Measurements from ENCODE around the gene KIF5A.

Gene KIF5A

DNA sequence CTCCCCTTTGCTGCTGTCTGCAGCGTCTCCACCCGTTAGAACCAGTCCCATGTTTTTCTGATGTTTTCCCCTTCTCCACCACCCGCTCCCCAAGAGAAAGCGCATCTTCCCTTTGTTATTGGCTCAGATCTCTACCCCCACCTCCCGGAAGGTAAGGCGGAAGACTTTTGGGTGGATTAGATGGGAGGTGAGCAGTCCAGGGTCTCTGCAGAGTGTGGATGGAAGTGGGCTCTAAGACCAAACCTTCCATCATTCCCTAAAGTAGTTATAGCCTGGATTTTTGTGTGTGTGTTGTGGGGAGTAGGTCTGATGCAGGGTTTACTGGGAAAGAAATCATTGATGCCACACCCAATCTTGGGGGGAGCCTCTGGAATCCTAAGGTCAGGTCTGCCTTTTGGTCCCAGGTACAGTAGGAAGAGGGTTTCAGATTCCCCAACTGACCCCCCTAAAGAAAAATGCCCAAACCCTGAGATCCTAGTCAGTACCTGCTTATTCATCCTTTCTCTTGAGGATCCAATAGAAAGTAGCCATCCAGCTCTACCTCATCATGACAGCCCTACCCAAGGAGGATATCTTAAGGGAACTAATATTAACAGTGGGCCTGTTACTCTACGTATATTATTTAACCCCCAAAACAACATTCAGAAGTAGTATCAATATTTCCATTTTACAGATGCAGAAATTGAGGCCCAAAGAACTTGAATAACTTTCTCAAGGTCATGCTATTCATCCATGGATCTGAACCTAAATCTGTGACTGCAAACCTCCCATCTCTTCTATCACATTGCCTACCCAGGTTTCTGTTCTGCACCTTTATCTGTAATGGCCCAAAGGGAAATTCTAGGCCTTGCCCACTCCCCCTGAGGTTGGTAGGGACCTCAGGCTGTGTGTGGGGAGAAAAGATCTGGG, 1.1 kb downstream of the KIF5A start:
- ChIA-PET POLR2A (ENCODE audit: low non-redundant PET) (no interaction called here), CTCF (no interaction called here)
- no peak overlapping the region for H3K27ac ChIP-seq
- TF ChIP-seq, protein P1, sequence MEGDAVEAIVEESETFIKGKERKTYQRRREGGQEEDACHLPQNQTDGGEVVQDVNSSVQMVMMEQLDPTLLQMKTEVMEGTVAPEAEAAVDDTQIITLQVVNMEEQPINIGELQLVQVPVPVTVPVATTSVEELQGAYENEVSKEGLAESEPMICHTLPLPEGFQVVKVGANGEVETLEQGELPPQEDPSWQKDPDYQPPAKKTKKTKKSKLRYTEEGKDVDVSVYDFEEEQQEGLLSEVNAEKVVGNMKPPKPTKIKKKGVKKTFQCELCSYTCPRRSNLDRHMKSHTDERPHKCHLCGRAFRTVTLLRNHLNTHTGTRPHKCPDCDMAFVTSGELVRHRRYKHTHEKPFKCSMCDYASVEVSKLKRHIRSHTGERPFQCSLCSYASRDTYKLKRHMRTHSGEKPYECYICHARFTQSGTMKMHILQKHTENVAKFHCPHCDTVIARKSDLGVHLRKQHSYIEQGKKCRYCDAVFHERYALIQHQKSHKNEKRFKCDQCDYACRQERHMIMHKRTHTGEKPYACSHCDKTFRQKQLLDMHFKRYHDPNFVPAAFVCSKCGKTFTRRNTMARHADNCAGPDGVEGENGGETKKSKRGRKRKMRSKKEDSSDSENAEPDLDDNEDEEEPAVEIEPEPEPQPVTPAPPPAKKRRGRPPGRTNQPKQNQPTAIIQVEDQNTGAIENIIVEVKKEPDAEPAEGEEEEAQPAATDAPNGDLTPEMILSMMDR (conservative IDR thresholded peaks at IDR 0.05; ENCODE audit: low read depth): no peak
- DNase-seq (ENCODE audit: low spot score): no peak

DNA sequence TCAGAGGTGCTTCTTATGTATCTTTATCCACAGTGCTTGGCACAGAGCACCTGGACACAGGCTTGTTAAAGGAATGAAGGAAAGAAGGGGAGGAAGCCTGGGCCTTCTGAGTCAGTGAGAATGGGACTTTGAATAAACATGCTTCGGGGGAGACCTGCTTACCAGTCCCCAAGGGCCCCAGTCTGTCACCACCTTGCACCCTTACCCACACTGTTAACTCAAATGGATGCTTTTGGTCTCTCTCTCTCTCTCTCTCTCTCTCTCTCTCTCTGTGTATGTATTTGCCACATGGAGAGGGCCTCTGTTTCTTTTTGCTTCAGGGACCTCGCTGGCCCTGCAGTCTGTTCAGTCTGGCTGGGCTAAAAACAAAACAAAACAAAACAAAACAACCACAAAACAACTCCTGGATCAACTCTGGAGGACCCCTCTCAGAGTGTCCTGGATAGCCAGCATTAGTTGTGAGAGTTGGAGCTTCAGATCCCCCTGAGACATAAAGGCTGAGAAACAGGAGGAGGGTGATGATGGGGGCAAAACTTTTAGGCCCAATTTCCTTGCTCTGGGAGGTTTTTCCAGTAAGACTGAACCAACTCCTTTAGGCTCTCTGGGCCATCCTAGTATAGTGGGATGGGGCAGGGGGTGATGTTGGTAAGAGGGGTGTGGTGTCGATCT, 1.9 kb downstream of the KIF5A start:
- no peak overlapping the region for H3K27ac ChIP-seq
- TF ChIP-seq, protein P1 (conservative IDR thresholded peaks at IDR 0.05; ENCODE audit: low read depth): no peak
- CTCF ChIA-PET: no interaction called here
- POLR2A ChIA-PET (ENCODE audit: low non-redundant PET): no interaction called here
- DNase-seq (ENCODE audit: low spot score): no peak

DNA sequence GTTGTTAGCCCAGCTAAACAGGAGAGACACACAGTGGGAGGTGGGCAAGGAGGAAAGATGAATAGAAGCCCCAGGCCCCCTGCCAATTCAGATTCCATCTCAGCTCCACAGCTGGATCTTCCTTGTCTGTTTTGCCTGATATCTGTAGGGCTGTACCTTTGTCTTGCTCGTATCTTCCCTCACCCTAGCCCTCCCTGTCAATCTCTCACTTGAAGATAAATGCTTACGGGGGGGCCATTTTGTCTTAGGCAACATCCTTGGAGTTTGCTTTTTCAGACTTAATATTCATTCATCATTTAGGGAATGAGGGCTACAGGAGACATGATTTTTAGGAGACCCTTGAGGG, 2.4 kb downstream of the KIF5A start:
- CTCF ChIA-PET: interaction anchor here (0.7 kb wide), 1 partner anchor 15 kb away, joined by 6 read pairs; no protein-coding TSS in a partner anchor
- TF ChIP-seq, protein P1 (conservative IDR thresholded peaks at IDR 0.05; ENCODE audit: low read depth): no peak
- DNase-seq (ENCODE audit: low spot score): no peak
- no peak overlapping the region for H3K27ac ChIP-seq
- POLR2A ChIA-PET (ENCODE audit: low non-redundant PET): no interaction called here

DNA sequence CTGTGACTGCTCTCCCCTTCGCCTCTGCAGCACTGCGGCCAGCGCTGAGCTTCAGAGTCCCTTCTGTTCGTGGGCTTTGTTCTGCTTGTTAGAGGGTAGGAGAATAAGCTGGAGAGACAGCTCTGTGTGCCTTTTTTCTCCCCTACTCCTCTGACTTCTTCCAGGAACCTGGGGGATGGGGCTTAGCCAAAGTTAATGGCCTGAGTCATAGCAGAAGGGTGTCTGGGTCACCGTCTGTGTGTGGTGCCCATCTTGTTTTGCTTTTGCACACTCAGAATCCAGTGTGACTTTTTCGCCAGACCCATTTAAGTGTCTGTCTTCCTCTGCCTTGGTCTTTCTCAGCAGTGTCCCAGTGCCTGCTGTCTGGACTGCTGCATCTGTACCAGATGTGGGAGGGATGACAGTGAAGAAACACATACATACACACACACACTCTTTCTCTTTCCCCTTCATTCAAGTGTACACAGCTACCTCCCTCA, 3.0 kb downstream of the KIF5A start:
- ChIA-PET POLR2A (ENCODE audit: low non-redundant PET) (no interaction called here), CTCF (interaction anchor here (0.7 to 0.8 kb wide), 2 partner anchors 15 to 31 kb away, joined by 3 to 6 read pairs; no protein-coding TSS in a partner anchor)
- H3K27ac ChIP-seq: no peak overlapping the region
- TF ChIP-seq, protein P1 (conservative IDR thresholded peaks at IDR 0.05; ENCODE audit: low read depth): no peak
- no peak for DNase-seq (ENCODE audit: low spot score)

DNA sequence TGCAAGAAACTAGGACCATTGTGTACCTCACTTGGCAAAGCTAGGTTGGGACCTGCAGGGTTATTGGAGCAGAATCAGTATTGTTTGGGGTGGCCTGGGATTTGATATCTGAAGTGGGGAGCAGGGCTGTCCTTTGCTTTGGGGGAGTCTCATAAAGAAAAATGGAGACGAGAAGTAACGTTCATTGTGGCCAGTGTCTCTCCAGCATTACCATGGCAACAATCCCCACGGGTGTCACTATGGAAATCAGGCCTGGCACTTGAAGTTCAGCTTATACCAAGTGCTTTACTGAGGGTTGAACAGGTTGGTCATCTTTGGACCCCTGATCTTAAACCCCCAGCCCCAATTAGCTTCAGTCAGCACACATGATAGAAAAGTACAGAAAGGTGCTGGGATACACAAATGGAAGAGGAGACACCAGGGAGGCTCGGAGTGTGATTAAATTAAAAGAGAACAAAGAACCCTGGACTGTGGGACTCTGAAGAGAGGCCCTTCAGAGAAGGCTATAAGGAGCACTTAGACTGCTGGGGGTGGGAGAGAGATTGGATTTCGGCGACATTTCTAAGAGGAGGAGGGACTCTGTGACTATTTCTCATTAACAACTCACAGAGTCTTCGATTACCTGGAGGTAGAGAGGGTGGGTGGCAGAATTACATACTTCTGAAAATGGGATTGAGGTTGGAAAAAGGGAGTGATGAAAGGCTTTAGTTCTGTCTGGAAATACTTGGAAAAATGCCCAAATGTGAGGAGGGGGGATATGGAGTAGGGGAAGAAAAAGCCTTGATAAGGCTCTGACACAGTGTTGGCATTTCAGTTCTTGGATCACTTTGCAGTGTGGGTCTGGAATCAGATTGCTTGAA, 3.7 kb downstream of the KIF5A start:
- no peak overlapping the region for H3K27ac ChIP-seq
- ChIA-PET CTCF (interaction anchor here (0.6 to 0.8 kb wide), 2 partner anchors 11 to 30 kb away, joined by 3 to 8 read pairs; no protein-coding TSS in a partner anchor), POLR2A (ENCODE audit: low non-redundant PET) (no interaction called here)
- no peak for DNase-seq (ENCODE audit: low spot score)
- TF ChIP-seq, protein P1 (conservative IDR thresholded peaks at IDR 0.05; ENCODE audit: low read depth): no peak

DNA sequence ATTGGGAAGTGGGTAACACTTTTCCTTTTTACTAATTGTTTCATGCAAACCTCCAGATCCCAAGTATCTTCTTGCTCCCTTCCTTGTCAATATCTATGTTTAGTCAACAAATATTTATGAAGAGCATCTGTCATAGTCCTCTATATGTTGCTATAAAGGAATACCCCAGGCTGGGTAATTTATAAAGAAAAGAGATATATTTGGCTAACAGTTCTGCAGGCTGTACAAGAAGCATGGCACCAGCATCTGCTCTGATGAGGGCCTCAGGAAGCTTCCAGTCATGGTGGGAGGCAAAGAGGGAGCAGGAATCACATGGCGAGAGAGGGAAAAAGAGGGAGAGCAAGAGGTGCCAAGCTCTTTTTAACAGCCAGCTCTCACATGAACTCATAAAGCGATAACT, 4.6 kb downstream of the KIF5A start:
- TF ChIP-seq, protein P1 (conservative IDR thresholded peaks at IDR 0.05; ENCODE audit: low read depth): no peak
- no peak for DNase-seq (ENCODE audit: low spot score)
- H3K27ac ChIP-seq: no peak overlapping the region
- CTCF ChIA-PET: interaction anchor here (0.6 kb wide), 1 partner anchor 12 kb away, joined by 8 read pairs; no protein-coding TSS in a partner anchor
- POLR2A ChIA-PET (ENCODE audit: low non-redundant PET): no interaction called here

Data from RWPE1 (cell line).